HG03571 (cell line): ENCODE measurements around the gene STXBP3.

Source experiments
- ATAC-seq: cut with Tn5 transposase; IDR thresholded peaks from one replicate; pipeline ENCODE4 v1.9.1; 2021; ENCODE audit not compliant: unreplicated experiment

The STXBP3 gene

GRCh38 chr1:108801101-108801500 is 54.6 kb downstream of the STXBP3 start:
- no peak for ATAC-seq

GRCh38 chr1:108803548-108803947 is 57.1 kb downstream of the STXBP3 start:
- ATAC-seq, result no peak

GRCh38 chr1:108808438-108808837 is 62.0 kb downstream of the STXBP3 start:
- no peak for ATAC-seq

DNA sequence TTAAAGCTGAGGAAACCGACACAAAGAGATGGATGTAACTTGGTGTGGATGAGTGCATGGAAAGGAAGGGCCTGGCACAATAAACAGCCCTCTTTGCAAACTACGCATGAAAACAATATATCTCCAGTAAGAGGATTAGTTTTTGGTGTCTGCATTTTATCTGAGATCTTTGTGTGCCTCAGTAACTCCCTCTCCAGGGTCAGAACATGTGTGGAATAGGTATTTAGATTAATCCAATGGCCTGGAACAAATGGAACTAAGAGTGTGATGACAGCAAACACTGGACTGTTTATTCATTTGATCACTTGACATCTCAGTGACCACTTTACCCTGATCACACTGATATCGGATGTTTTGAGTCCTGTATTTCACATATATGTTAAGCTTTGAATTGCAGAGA is 65.1 kb downstream of the STXBP3 start:
- ATAC-seq, result no peak

GRCh38 chr1:108813326-108813725 is 66.9 kb downstream of the STXBP3 start:
- ATAC-seq, result no peak

GRCh38 chr1:108814343-108815125 is 68.1 kb downstream of the STXBP3 start:
- no peak for ATAC-seq

DNA sequence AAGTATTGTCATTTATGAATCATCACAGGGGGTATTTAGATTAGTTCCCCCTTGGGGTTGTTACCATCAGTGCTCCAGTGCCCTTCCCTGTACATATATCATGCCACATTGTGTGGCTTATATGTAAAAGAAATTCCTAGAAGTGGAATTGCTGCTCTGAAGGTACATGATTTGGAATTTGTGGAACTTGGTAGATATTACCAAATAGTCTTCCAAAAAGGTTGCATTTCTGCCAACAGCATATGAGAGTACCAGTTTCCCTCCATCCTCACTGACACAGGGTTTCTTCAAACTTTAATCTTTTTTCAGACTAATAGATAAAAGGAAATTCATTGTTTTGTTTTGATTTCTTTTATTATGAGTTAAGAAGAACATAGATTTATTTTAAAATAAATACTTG is 69.1 kb downstream of the STXBP3 start:
- no peak for ATAC-seq

- no peak for ATAC-seq
Observed at GRCh38 chr1:108816049-108816893, 69.8 kb downstream of the STXBP3 start.

DNA sequence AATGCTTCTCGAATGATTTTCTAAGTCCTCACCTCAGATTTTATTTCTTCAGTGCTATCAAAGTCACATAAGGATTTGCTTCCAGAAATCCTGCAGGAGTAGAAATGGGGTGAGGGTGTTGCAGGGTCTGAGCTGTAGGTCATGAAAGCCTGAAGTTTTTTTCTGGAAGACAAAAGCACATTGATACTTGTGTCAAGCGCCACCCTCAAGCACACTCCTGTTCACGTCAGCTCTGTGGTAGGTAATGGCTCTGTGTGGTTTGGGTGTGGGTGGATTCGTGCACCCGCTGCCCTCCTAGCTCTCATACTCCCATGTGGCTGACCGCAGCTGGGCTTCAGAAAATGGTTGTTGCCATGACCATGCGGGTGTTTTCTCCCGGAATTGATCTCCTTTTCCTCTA is 70.5 kb downstream of the STXBP3 start:
- no peak for ATAC-seq

DNA sequence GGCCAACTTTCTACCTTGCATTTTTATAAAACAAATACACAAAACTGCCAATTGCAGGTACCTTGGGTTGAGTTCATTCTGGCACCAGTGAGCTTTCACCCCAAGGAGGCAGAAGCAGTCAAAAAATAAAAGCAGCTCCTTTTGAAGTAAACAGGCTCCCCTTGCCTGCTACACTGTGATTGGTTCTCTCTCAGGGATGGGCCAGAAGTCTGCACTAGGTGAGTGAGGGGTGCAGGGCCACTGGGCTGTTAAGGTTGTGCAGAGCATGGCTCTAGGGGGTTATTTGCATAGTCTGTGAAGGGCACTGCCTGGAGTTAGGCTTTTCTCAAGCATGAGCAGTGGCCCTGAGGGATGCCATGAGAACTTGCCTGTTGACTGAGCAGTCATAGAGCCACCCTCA is 71.3 kb downstream of the STXBP3 start:
- ATAC-seq, result no peak

DNA sequence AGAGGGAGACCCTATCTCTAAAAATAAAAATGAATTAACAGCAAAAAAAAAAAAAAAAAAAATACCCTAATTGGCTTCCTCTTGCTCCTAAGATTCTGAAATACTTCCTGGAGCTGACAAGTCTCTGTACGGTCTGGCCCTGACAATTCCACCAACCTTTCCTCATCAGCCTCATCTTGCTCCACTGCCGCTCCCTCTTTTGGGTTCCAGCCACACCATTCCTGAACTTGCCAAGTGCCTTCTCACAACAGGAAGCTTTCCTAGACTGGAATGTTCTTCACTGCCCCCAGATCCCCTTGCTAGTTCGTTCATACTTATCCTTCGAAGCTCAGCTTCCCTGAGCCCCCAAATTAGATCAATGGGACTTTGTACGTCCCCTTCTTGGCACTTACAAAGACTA is 73.4 kb downstream of the STXBP3 start:
- no peak for ATAC-seq

- no peak for ATAC-seq
Observed at GRCh38 chr1:108823632-108824031, 77.2 kb downstream of the STXBP3 start.

DNA sequence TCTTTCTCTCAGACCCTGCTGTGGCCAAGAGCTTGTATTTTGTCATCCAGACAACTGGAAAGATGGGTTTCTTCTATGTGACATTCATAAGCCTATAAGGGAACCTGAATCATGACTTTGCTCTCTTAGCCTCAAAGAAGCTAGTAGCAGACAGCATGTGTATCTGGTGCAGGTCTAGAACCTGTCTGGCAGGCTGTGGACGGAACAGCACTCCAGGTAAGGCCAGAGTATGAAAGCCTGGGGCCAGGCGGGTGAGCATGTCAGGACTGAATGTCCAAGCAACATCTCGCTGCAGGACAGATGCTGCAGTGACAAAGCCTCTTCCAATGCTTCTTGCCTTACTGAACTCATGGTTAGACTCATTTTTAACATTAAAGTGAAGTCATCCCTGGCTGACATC is 77.6 kb downstream of the STXBP3 start:
- ATAC-seq, result no peak

DNA sequence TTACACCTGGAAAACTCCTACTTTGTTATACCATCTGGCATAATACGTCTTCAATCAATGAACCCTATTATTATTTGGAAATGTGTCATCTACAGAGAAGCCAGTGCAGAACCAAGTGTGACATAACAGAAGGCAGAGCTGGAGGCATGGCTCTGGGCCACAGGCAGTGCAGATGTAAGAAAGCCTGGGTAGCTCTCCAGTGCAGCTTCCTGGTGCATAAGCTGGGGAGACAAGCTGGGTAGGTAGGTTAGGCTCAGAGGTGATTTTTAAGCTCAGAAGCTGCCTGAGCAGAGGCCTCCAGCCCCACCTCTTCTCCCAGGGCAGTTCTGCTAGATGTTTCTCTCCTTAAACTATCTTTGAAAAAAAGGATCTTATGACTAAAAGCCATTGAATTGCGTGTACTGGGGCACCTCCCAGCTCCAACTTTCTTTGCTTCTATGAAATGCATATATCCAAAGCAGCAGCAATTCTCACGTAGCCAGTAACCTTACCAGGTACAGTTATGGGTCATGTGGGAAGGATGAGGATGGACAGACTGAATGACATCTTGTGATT is 79.7 kb downstream of the STXBP3 start:
- ATAC-seq, result no peak

DNA sequence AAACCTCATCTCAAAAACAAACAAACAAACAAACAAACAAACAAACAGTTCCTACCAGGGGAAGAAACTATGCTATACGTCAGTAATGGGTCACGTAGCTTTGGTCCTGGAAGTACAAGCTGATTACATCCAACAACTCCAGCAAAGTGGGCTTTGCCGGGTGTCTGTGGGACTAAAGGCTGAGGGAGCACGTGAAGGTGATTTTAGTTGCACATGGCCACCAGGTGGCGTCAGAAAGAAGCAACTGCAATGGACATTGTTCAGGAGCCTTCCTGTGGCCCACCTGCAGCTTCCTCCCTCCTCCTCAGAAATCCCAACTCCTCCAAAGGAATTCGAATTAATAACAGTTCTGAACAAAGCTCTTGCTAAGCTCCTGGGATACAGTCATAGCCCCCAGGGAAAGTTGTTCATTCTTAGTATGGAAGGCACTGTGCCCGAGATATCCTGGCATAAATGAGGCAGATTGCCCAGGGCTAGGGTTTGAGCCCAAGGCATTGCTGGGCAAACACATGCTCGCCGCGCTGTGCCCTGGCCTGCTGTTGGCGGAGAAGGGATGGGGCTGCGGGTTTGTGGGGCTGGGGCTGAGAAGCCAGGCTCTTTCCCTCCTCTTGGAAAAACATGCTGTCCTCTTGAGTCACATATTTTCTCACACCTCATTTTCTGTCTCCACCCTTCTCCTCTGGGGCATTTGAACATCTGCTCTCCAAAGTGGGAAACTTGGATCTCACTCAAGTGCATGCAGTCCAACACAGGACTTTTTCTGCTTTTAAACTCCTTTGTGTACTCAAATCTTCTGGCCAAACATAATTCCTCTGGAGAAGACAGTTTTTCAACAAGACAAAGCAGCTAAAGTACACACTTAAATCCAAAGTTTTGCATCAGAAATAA is 81.8 kb downstream of the STXBP3 start:
- ATAC-seq, result no peak

GRCh38 chr1:108829498-108829916 is 83.0 kb downstream of the STXBP3 start:
- no peak for ATAC-seq

GRCh38 chr1:108830119-108831008 is 83.9 kb downstream of the STXBP3 start:
- no peak for ATAC-seq

- ATAC-seq, result no peak
Observed at GRCh38 chr1:108831225-108831624, 84.8 kb downstream of the STXBP3 start.

DNA sequence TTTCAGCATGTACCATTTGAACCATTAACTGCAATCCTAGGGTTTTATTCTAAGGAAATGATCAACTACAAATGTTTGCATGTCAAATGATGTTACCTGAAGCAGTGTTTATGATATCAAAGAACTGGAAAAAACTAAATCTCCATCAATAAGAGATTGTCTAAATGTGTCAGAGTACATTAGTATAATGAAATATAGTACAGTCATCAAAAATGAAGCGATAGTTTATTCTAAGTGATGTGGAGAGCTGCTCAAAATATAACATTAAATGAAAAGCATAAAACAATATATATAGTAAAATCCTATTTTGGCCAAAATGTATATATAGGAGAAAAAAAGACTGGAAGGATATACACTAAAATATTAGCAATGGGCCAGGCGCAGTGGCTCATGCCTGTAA is 86.5 kb downstream of the STXBP3 start:
- ATAC-seq, result no peak

- no peak for ATAC-seq
Observed at GRCh38 chr1:108841703-108842102, 95.2 kb downstream of the STXBP3 start.
